HepG2 (cell line): ENCODE measurements around the gene ZMIZ1. TPM values are rescaled to one million over a fixed set of nuclear protein-coding genes. Genes with fewer than 3 reads are reported as not detected.

Experiments
- ATAC-seq: fragments of 200-7000 bp; cut with Tn5 transposase; 3 replicates; pipeline ENCODE4 v1.9.1; 2020; ENCODE audit warnings: mild to moderate bottlenecking, moderate library complexity
- BruUV-seq: library from RNA; stranded (reverse); fragments of 400-500 nt; replicated peaks from 2 replicates; lab custom pipeline; 2021; lab: Mats Ljungman, UMichigan
- CTCF ChIA-PET: fragments of 300-600 bp; formaldehyde crosslinking; extraction: SDS; loops from one replicate; lab custom pipeline; 2021; ENCODE audit warnings: low total read pairs, inconsistent platforms, low intra/inter-chr PET ratio; lab: Yijun Ruan, JAX
- POLR2A ChIA-PET: fragments of 350-600 bp; sonication (Branson Sonifier 250); formaldehyde crosslinking; loops from one replicate; lab custom pipeline; 2020; ENCODE audit warnings: antibody characterized with exemption, inconsistent platforms; lab: Yijun Ruan, JAX
- DNase-seq: peaks from one replicate; pipeline ENCODE4 v3.0.0-alpha.2; 2015; ENCODE audit warnings: low spot score
- FAIRE-seq: peaks from 3 replicates; lab custom pipeline; 2011; peaks lifted over from hg19 to GRCh38; lab: Jason Lieb, UNC
- H2AFZ ChIP-seq: one replicate; pipeline ENCODE4 v1.6.1; 2011; ENCODE audit warnings: low read length, inconsistent platforms
- H3K27ac ChIP-seq: fragments of 300-600 bp; 3 replicates; pipeline ENCODE4 v1.8.0; 2011; ENCODE audit warnings: mixed run types, mild to moderate bottlenecking, mixed read lengths, low read length, inconsistent platforms; ENCODE audit not compliant: insufficient read depth; ENCODE audit errors: extremely low read length
- H3K27me3 ChIP-seq, 2 experiments: fragments of 200-600 bp in 1 of 2; 2 replicates in 1 of 2; 3 replicates in 1 of 2; pipeline versions ENCODE4 v1.6.0 to v1.8.0; 2011; ENCODE audit warnings: low read length in 2 of 2, mild to moderate bottlenecking in 2 of 2, moderate library complexity in 2 of 2, inconsistent platforms in 1 of 2; ENCODE audit not compliant: insufficient read depth in 2 of 2, control insufficient read depth in 1 of 2
- H3K36me3 ChIP-seq, 2 experiments: fragments of 200-600 bp in 1 of 2; replicated peaks in 1 of 2; 2 replicates in 1 of 2; 3 replicates in 1 of 2; pipeline versions ENCODE4 v1.5.1 to v1.8.0; 2011; ENCODE audit warnings: low read length in 2 of 2, inconsistent platforms in 1 of 2; ENCODE audit not compliant: insufficient read depth in 2 of 2, control insufficient read depth in 1 of 2
- H3K4me1 ChIP-seq: 2 replicates; pipeline ENCODE4 v1.5.1; 2012; ENCODE audit warnings: low read length, inconsistent platforms; ENCODE audit not compliant: insufficient read depth
- H3K4me2 ChIP-seq: 2 replicates; pipeline ENCODE4 v1.6.0; 2011; ENCODE audit warnings: low read depth, low read length, inconsistent platforms
- H3K4me3 ChIP-seq, 3 experiments: fragments of 200-600 bp in 1 of 3; sonication (generic), shearing (Covaris generic) in 1 of 3; replicated peaks in 1 of 3; 2 replicates each; pipeline ENCODE4 v1.5.1; 2011 to 2016; ENCODE audit warnings: low read length in 3 of 3, inconsistent platforms in 2 of 3, low read depth in 2 of 3, mild to moderate bottlenecking in 2 of 3, control low read depth in 1 of 3, mixed read lengths in 1 of 3; ENCODE audit not compliant: insufficient read depth in 1 of 3
- H3K79me2 ChIP-seq: one replicate; pipeline ENCODE4 v1.6.1; 2011; ENCODE audit warnings: low read length, inconsistent platforms; ENCODE audit not compliant: insufficient read depth
- H3K9ac ChIP-seq: 2 replicates; pipeline ENCODE4 v1.6.0; 2011; ENCODE audit warnings: mild to moderate bottlenecking, low read depth, low read length, inconsistent platforms; ENCODE audit not compliant: insufficient read depth
- H3K9me3 ChIP-seq: 2 replicates; pipeline ENCODE4 v1.5.1; 2012; ENCODE audit warnings: mild to moderate bottlenecking, low read length
- H4K20me1 ChIP-seq: 2 replicates; pipeline ENCODE4 v1.6.0; 2011; ENCODE audit warnings: inconsistent platforms, mild to moderate bottlenecking, low read length, moderate library complexity; ENCODE audit not compliant: insufficient read depth
- AGO2 ChIP-seq: fragments of 200-400 bp; formaldehyde crosslinking; optimal IDR thresholded peaks from 2 replicates; pipeline ENCODE3; 2017; ENCODE audit warnings: mild to moderate bottlenecking, low read depth, low read length, moderate library complexity
- ZBTB1 ChIP-seq: sonication (generic); formaldehyde crosslinking; IDR thresholded peaks from 2 replicates; pipeline ENCODE4 v1.4.0; 2020; ENCODE audit warnings: missing genetic modification reagents, borderline replicate concordance
- ZMYM3 ChIP-seq: sonication (generic); formaldehyde crosslinking; IDR thresholded peaks from 2 replicates; pipeline ENCODE4 v1.5.1; 2020; ENCODE audit warnings: mild to moderate bottlenecking, missing genetic modification reagents
- ZNF629 ChIP-seq: sonication (generic); formaldehyde crosslinking; conservative IDR thresholded peaks from 2 replicates; pipeline ENCODE4 v1.5.0; 2020; ENCODE audit warnings: missing genetic modification reagents
- WGBS: methylation state at CpG from one replicate; pipeline ENCODE4 v1.1.6; 2017; ENCODE audit warnings: low lambda C conversion rate; 5-methylcytosine and 5-hydroxymethylcytosine counted together
- in situ Hi-C: cut with HindIII; loops from 2 replicates; pipeline ENCODE4 v1.10.0; 2017; ENCODE audit warnings: low pct_unique_long_range_greater_than_20kb; ENCODE audit not compliant: extremely low pct_ligation_motif_present
- intact Hi-C: fragments of 100-400 bp; cut with micrococcal nuclease; formaldehyde crosslinking; loops from one replicate; pipeline ENCODE4 v1.10.0; 2022; ENCODE audit not compliant: unreplicated experiment
- polyA plus RNA-seq, 8 experiments: library from polyadenylated mRNA; depleted of rRNA in 3 of 8; stranded (reverse) in 7 of 8; unstranded in 1 of 8; fragments of >200 nt; fragmentation: Illumina TruSeq in 4 of 8; extraction: Trizol in 4 of 8; gene quantifications; 2 replicates each; pipeline versions ENCODE4 v1.2.1 to v1.2.3, GENCODE V29; 2011 to 2016; ENCODE audit warnings: low read depth in 4 of 8, missing spikeins in 1 of 8, mixed read lengths in 1 of 8; ENCODE audit not compliant: insufficient read depth in 1 of 8
- total RNA-seq, 5 experiments: library from RNA; depleted of rRNA; stranded (reverse); fragments of >200 nt; fragmentation: Illumina TruSeq; extraction: Trizol; gene quantifications; 2 replicates each; pipeline ENCODE4 v1.2.3, GENCODE V29; 2016; ENCODE audit warnings: low read depth in 1 of 5
- TF ChIP-seq, protein P1 (sequence below): sonication (generic); formaldehyde crosslinking; IDR thresholded peaks from 2 replicates; pipeline ENCODE4 v1.8.0; 2022; ENCODE audit warnings: mild to moderate bottlenecking, missing genetic modification reagents, moderate library complexity

Gene ZMIZ1
- total and polyA plus RNA-seq, 2 of the 13 experiments (the other 11 are each of a cell fraction or from before 2014, with no cell fraction given) = 5.3 to 10.2 TPM

DNA sequence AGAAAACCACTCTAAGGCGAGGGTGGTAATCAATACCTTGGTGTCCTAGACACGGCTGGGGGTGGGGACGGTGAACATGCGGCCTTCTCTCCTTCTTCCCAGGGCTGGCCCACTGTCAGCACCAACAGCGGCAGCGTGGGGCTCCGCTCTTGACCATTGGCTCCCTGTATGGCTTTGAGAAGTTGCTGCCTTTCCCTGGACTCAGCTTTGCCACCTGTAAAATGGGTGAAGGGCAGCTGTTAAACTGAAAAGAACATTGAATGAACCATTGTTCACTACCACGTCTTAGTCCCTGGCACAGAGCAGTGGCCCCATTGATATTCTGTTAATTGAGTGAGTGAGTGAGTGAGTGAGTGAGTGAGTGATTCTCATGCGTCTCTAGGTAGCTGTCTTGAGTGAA lies 95.3 kb downstream of the ZMIZ1 start:
- POLR2A ChIA-PET = no interaction called here

DNA sequence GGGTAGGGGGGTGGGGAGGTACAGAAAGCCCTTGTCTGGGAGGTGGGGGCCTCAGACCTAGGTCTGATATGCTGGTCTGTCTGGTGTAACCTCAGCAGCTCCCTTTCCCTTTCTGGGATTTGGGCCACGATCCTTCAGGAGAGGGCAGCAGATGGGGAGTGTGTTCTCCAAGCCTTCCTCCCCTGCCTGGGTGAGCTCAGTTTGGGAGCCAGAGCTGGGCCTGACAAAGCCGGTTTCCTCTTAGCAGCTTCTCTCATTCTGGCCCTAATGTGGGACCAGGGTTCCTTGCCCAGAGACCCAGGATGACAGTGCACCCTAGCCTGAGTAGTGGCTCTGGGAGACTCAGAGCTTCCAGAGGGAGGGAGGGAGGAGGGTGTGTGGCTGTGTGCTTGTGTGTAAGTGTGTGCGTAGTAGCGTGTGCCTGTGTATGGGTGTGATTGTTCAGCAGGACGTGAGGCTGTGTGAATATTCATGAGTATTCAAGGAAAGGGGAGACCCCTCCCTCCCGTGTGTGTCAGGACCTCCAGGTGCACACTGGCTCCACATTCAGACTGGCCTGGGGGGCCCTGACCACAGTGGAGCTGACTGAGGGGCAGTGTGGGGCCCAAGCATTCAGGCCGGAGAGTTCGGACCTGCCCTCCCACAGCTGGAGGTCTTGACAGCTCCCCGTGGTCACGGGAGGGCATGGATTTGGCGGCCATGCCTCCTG lies 96.5 kb downstream of the ZMIZ1 start:
- Histone ChIP-seq H2AFZ (no peak overlapping the region), H3K27ac (no peak overlapping the region), H3K4me2 (no peak overlapping the region), H3K9me3 (no peaks in the 10 kb centered on the region), H3K4me1 (peaks cover 12% of the 10 kb centered on the region; the same call in 1 of the 2 replicates), H3K79me2 (peaks cover 4% of the 10 kb centered on the region), H4K20me1 (peaks cover 5% of the 10 kb centered on the region; the same call in 1 of the 2 replicates), H3K27me3 (no peaks in the 10 kb centered on the region), H3K36me3 (peaks cover 33 to 93% of the 10 kb centered on the region in 2 experiments), H3K4me3 (no peak overlapping the region), H3K9ac (no peak overlapping the region)
- BruUV-seq = no TSS peak
- FAIRE-seq (no peak), DNase-seq (no peak), ATAC-seq (no peak)
- TF ChIP-seq, protein P1, sequence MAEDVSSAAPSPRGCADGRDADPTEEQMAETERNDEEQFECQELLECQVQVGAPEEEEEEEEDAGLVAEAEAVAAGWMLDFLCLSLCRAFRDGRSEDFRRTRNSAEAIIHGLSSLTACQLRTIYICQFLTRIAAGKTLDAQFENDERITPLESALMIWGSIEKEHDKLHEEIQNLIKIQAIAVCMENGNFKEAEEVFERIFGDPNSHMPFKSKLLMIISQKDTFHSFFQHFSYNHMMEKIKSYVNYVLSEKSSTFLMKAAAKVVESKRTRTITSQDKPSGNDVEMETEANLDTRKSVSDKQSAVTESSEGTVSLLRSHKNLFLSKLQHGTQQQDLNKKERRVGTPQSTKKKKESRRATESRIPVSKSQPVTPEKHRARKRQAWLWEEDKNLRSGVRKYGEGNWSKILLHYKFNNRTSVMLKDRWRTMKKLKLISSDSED = no peak
- TF ChIP-seq AGO2 = peak; percentile 17
- ChIA-PET CTCF (no interaction called here), POLR2A (no interaction called here)
- WGBS = 100% methylated on average over 5 of the region's 11 CpGs
- in situ Hi-C loops = no loop called here
- intact Hi-C loops = no loop called here

More for the DNA sequence above, 95.3 kb downstream of the ZMIZ1 start:
- Histone ChIP-seq H3K36me3 (peaks cover 26 to 90% of the 10 kb centered on the region in 2 experiments), H3K9me3 (no peaks in the 10 kb centered on the region), H3K27ac (no peak overlapping the region), H3K4me2 (no peak overlapping the region), H2AFZ (no peak overlapping the region), H3K4me1 (peaks cover 17% of the 10 kb centered on the region), H4K20me1 (peaks cover 5% of the 10 kb centered on the region; the same call in 1 of the 2 replicates), H3K9ac (no peak overlapping the region), H3K4me3 (no peak overlapping the region), H3K27me3 (no peaks in the 10 kb centered on the region), H3K79me2 (peaks cover 14% of the 10 kb centered on the region)
- DNase-seq (no peak), ATAC-seq (no peak), FAIRE-seq (no peak)
- in situ Hi-C loops = no loop called here
- TF ChIP-seq ZNF629 (CRISPR knock-in tag) = peak; percentile 83
- 0 out of 2 replicates have a peak, but pooled peaks have one; percentile 26 for TF ChIP-seq ZMYM3 (CRISPR knock-in tag)
- no peak for TF ChIP-seq ZBTB1
- 98% methylated on average over 9 of the region's 9 CpGs for WGBS
- BruUV-seq = no TSS peak
- CTCF ChIA-PET = no interaction called here
- intact Hi-C loops = no loop called here
